ENCODE measurements around the gene ERGIC1. TPM values are rescaled to one million over a fixed set of nuclear protein-coding genes. Genes with fewer than 3 reads are reported as not detected.

The ERGIC1 gene
- total and polyA plus RNA-seq, 2 of the 13 experiments (the other 11 are each of a cell fraction or from before 2014, with no cell fraction given) = 78.5 to 184 TPM

DNA sequence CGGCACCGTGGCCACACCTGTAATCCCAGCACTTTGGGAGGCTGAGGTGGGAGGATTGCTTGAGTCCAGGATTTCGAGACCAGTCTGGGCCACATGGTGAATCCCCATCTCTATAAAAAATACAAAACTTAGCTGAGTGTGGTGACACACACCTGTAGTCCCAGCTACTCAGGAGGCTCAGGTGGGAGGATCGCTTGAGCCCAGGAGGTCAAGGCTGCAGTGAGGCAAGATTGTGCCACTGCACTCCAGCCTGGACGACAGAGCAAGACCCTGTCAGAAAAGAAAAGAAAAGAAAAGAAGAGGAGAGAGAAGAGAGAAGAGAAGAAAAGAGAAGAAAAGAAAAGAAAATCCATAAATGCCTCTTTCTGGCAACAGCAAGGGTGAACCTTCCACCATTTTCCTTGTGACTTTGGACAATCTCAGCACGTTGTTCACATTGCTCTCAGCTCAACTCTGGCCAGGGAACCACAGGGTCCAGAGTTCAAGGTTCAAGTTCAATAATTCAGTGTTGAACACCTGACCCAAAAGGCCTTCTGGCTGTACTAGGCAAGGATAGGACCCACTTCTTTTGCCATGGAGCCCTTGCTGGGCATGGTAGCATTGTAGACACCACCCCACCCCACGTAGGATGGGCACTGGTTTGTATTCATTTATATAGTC is 48.5 kb upstream of the ERGIC1 start (continued):
- TF ChIP-seq MEIS1 (CRISPR knock-in tag; IDR thresholded peaks at IDR 0.05; ENCODE audit: borderline replicate concordance) (no peak), ZNF713 (CRISPR knock-in tag; IDR thresholded peaks at IDR 0.05) (no peak), ZNF572 (CRISPR knock-in tag; IDR thresholded peaks at IDR 0.05) (no peak), PITX1 (CRISPR knock-in tag; IDR thresholded peaks at IDR 0.05) (no peak), NCOA5 (CRISPR knock-in tag; IDR thresholded peaks at IDR 0.05) (no peak), SNAPC2 (CRISPR knock-in tag; IDR thresholded peaks at IDR 0.05) (no peak), MIXL1 (CRISPR knock-in tag; IDR thresholded peaks at IDR 0.05) (no peak), CREB1 (IDR thresholded peaks at IDR 0.05) (no peak), CREB1 (CRISPR knock-in tag; IDR thresholded peaks at IDR 0.05) (no peak), HES4 (CRISPR knock-in tag; IDR thresholded peaks at IDR 0.05; ENCODE audit: borderline replicate concordance) (no peak), U2AF2 (IDR thresholded peaks at IDR 0.05; ENCODE audit: low read depth, low read length) (no peak), POLR2AphosphoS5 (IDR thresholded peaks at IDR 0.05; ENCODE audit: low read depth, low read length) (no peak), SMYD3 (CRISPR knock-in tag; IDR thresholded peaks at IDR 0.05) (no peak), ZNF891 (CRISPR knock-in tag; IDR thresholded peaks at IDR 0.05) (no peak), ZNF3 (CRISPR knock-in tag; IDR thresholded peaks at IDR 0.05) (no peak), ZBTB21 (CRISPR knock-in tag; IDR thresholded peaks at IDR 0.05) (no peak), RFX3 (CRISPR knock-in tag; IDR thresholded peaks at IDR 0.05) (no peak)
- TF ChIP-seq, protein P1, sequence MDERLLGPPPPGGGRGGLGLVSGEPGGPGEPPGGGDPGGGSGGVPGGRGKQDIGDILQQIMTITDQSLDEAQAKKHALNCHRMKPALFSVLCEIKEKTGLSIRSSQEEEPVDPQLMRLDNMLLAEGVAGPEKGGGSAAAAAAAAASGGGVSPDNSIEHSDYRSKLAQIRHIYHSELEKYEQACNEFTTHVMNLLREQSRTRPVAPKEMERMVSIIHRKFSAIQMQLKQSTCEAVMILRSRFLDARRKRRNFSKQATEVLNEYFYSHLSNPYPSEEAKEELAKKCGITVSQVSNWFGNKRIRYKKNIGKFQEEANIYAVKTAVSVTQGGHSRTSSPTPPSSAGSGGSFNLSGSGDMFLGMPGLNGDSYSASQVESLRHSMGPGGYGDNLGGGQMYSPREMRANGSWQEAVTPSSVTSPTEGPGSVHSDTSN (CRISPR knock-in tag; IDR thresholded peaks at IDR 0.05) = no peak
- TF ChIP-seq, protein P2, sequence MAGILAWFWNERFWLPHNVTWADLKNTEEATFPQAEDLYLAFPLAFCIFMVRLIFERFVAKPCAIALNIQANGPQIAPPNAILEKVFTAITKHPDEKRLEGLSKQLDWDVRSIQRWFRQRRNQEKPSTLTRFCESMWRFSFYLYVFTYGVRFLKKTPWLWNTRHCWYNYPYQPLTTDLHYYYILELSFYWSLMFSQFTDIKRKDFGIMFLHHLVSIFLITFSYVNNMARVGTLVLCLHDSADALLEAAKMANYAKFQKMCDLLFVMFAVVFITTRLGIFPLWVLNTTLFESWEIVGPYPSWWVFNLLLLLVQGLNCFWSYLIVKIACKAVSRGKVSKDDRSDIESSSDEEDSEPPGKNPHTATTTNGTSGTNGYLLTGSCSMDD (CRISPR knock-in tag; IDR thresholded peaks at IDR 0.05) = no peak
- TF ChIP-seq, protein P3, sequence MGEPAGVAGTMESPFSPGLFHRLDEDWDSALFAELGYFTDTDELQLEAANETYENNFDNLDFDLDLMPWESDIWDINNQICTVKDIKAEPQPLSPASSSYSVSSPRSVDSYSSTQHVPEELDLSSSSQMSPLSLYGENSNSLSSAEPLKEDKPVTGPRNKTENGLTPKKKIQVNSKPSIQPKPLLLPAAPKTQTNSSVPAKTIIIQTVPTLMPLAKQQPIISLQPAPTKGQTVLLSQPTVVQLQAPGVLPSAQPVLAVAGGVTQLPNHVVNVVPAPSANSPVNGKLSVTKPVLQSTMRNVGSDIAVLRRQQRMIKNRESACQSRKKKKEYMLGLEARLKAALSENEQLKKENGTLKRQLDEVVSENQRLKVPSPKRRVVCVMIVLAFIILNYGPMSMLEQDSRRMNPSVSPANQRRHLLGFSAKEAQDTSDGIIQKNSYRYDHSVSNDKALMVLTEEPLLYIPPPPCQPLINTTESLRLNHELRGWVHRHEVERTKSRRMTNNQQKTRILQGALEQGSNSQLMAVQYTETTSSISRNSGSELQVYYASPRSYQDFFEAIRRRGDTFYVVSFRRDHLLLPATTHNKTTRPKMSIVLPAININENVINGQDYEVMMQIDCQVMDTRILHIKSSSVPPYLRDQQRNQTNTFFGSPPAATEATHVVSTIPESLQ (CRISPR knock-in tag; conservative IDR thresholded peaks at IDR 0.05) = no peak
- TF ChIP-seq, protein P4, sequence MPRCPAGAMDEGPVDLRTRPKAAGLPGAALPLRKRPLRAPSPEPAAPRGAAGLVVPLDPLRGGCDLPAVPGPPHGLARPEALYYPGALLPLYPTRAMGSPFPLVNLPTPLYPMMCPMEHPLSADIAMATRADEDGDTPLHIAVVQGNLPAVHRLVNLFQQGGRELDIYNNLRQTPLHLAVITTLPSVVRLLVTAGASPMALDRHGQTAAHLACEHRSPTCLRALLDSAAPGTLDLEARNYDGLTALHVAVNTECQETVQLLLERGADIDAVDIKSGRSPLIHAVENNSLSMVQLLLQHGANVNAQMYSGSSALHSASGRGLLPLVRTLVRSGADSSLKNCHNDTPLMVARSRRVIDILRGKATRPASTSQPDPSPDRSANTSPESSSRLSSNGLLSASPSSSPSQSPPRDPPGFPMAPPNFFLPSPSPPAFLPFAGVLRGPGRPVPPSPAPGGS (CRISPR knock-in tag; IDR thresholded peaks at IDR 0.05) = no peak
- TF ChIP-seq, protein P5, sequence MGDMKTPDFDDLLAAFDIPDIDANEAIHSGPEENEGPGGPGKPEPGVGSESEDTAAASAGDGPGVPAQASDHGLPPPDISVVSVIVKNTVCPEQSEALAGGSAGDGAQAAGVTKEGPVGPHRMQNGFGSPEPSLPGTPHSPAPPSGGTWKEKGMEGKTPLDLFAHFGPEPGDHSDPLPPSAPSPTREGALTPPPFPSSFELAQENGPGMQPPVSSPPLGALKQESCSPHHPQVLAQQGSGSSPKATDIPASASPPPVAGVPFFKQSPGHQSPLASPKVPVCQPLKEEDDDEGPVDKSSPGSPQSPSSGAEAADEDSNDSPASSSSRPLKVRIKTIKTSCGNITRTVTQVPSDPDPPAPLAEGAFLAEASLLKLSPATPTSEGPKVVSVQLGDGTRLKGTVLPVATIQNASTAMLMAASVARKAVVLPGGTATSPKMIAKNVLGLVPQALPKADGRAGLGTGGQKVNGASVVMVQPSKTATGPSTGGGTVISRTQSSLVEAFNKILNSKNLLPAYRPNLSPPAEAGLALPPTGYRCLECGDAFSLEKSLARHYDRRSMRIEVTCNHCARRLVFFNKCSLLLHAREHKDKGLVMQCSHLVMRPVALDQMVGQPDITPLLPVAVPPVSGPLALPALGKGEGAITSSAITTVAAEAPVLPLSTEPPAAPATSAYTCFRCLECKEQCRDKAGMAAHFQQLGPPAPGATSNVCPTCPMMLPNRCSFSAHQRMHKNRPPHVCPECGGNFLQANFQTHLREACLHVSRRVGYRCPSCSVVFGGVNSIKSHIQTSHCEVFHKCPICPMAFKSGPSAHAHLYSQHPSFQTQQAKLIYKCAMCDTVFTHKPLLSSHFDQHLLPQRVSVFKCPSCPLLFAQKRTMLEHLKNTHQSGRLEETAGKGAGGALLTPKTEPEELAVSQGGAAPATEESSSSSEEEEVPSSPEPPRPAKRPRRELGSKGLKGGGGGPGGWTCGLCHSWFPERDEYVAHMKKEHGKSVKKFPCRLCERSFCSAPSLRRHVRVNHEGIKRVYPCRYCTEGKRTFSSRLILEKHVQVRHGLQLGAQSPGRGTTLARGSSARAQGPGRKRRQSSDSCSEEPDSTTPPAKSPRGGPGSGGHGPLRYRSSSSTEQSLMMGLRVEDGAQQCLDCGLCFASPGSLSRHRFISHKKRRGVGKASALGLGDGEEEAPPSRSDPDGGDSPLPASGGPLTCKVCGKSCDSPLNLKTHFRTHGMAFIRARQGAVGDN (CRISPR knock-in tag; IDR thresholded peaks at IDR 0.05) = 0 out of 2 replicates have a peak, but pooled peaks have one; percentile 14
- TF ChIP-seq, protein P6, sequence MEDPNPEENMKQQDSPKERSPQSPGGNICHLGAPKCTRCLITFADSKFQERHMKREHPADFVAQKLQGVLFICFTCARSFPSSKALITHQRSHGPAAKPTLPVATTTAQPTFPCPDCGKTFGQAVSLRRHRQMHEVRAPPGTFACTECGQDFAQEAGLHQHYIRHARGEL (CRISPR knock-in tag; IDR thresholded peaks at IDR 0.05) = no peak
